Suprapubic skin (tissue), 3 donors: ENCODE measurements around the gene RBPMS2.

ENCODE experiments used
- POLR2AphosphoS5 ChIP-seq, 3 donors: sonication (generic); formaldehyde crosslinking; IDR thresholded peaks; one replicate each; pipeline ENCODE4 v1.6.1; 2017; ENCODE audit warnings: antibody characterized with exemption in 3 of 3
- TF ChIP-seq, protein P1 (sequence below), 2 donors: fragments of 200-600 bp in 1 of 2; fragments of 450-650 bp in 1 of 2; sonication (generic) in 1 of 2; IDR thresholded peaks; one replicate each; pipeline ENCODE4 v1.5.1; 2016 to 2019; ENCODE audit warnings: antibody characterized with exemption in 2 of 2, mild to moderate bottlenecking in 1 of 2, moderate library complexity in 1 of 2

DNA sequence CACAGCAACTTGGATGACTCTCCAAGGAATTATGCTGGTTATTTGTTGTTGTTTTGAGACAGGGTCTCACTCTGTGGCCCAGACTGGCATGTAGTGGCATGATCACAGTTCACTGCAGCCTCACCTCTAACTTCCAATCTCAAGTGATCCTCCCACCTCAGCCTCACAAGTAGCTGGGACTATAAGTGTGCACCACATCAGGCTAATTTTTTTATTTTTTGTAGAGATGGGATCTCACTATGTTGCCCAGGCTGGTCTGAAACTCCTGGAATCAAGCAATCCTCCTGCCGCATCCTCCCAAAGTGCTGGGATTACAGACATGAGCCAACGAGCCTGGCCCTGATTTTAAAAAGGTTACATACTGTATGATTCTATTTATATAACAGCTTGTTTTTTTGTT lies 63.0 kb downstream of the RBPMS2 start:
- TF ChIP-seq, protein P1, sequence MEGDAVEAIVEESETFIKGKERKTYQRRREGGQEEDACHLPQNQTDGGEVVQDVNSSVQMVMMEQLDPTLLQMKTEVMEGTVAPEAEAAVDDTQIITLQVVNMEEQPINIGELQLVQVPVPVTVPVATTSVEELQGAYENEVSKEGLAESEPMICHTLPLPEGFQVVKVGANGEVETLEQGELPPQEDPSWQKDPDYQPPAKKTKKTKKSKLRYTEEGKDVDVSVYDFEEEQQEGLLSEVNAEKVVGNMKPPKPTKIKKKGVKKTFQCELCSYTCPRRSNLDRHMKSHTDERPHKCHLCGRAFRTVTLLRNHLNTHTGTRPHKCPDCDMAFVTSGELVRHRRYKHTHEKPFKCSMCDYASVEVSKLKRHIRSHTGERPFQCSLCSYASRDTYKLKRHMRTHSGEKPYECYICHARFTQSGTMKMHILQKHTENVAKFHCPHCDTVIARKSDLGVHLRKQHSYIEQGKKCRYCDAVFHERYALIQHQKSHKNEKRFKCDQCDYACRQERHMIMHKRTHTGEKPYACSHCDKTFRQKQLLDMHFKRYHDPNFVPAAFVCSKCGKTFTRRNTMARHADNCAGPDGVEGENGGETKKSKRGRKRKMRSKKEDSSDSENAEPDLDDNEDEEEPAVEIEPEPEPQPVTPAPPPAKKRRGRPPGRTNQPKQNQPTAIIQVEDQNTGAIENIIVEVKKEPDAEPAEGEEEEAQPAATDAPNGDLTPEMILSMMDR (IDR thresholded peaks at IDR 0.05): no peak
- TF ChIP-seq POLR2AphosphoS5 (IDR thresholded peaks at IDR 0.05): no peak
